ENCODE results near the gene FBXO7. TPM values are rescaled to one million over a fixed set of nuclear protein-coding genes. Genes with fewer than 3 reads are reported as not detected.

Gene FBXO7
- total RNA-seq, 2 experiments from 2014 or later: 95.4 to 97.1 TPM

DNA sequence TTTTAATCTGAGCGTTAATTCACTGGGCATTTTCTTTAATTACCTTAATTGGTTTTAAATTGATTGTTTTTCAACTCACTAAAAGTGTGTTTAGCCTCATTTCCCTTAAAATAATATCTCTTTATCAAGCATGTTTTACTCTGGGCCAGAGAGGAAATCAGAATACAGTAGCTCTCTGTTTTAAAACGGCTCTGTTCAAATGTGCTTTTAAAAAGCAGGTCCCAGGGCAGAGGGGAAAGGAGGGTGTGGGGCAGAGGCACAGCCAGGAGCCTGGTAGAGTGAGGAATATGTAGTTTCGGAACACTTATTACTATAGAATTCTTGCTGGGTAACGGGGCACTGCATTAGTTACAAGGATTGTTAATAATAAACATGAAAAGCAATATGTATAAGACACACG, 47.6 kb downstream of the FBXO7 start:
- CTCF ChIA-PET: interaction anchor here (2.0 kb wide), 1 partner anchor 275 kb away, joined by 4 read pairs; no protein-coding TSS in a partner anchor
- H3K4me3 Mint-ChIP-seq: no peak overlapping the region
- peaks cover 3% of the 10 kb centered on the region for H3K27me3 Mint-ChIP-seq
- H3K36me3 Mint-ChIP-seq (ENCODE audit: low read depth): no peaks in the 10 kb centered on the region
- POLR2A ChIA-PET: no interaction called here
- H3K27ac Mint-ChIP-seq: no peak overlapping the region
- no peaks in the 10 kb centered on the region for H3K4me1 Mint-ChIP-seq
- no peaks in the 10 kb centered on the region for H3K9me3 Mint-ChIP-seq
- DNase-seq: no peak

DNA sequence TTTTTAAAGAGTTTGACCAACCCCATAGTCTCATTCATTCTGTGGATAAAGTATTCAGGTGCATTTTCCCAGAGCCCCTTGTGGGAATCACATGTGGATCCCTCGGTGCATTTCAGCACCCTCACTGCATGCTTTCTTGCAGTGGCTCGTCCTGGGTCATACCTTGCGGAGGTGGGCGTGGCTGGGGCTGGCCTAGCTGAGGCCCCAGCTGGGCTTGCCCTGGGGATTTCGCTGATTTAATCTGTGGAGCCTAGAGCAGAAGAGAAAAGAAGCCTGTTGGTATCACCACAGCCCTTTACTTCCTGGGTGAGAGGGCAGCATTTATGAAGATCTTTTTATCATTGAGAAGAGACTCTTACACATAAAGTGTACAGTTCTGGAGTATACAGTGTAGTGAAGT, 53.1 kb downstream of the FBXO7 start:
- no peaks in the 10 kb centered on the region for H3K36me3 Mint-ChIP-seq (ENCODE audit: low read depth)
- peaks cover 2% of the 10 kb centered on the region for H3K27me3 Mint-ChIP-seq
- H3K27ac Mint-ChIP-seq: no peak overlapping the region
- H3K4me1 Mint-ChIP-seq: no peaks in the 10 kb centered on the region
- no peak overlapping the region for H3K4me3 Mint-ChIP-seq
- ChIA-PET CTCF (interaction anchor here (1.6 kb wide), 1 partner anchor 269 kb away, joined by 4 read pairs; no protein-coding TSS in a partner anchor), POLR2A (no interaction called here)
- DNase-seq: no peak
- H3K9me3 Mint-ChIP-seq: no peaks in the 10 kb centered on the region

DNA sequence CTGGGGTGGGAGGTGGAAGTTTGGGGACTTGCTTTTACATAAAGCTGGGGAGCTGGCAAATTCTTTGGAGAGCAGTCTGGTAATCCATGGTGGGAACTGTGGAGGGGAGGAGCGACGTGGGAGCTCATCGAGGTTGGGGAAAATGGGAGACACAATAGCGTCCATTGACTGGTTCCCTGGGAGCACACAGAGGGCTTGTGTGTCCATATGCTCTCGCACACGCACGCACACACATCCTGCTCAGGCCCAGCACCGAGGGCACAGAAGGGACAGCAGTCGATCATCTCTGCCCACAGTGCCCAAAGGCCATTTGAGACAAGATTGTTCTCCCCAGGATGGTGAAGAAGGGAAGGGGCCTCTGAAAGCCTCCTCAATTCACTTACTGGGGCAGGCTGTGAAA, 53.7 kb downstream of the FBXO7 start:
- H3K4me1 Mint-ChIP-seq: no peaks in the 10 kb centered on the region
- H3K27me3 Mint-ChIP-seq: peaks cover 2% of the 10 kb centered on the region
- POLR2A ChIA-PET: no interaction called here

DNA sequence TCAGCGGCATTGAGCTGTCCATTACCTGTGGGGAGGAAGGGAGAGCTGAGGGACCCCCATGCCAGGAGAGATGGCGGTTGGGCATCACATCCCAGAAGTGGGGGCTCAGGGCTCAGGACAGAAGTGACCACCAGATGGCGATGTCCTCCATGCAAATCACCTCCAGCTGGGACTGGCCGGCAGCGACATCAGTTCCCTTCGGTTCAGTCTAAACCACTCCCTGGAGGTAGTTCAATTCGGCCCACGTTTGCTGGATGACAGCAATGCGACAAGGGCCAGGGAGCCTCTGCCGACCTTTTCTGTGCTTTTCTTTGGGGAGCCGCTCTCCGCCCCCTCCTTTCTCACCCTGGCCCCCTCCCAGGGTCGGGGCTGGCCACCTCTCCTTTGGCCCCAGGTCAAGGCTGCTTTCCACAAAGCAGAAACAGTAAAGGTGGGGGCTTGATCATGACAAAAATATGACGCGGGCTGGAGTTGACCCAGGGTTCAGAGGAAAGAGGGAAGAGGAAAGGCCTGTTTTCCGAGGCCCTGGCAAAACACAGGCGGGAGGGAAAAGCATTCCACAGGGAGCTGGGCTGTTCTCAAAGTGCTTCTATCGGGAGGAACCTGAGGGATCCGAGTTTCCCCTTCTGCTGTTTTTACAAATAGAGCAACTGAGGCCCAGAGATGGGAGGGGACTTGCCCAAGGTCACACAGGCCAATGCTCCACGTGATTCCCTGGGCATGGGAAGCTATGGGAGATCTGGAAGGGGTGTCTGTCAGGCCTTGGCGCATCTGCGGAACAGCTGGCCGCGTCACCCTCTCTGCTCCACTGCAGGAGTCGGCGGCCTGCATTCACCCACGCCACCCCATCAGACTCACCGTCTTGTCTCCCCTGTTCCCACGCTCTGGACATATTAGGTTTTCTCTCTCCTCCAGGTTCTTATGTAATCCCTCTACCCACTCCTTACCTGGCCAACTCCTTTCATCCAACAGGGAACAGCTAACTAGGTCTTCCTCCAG, 54.7 kb downstream of the FBXO7 start:
- Mint-ChIP-seq H3K36me3 (ENCODE audit: low read depth) (no peaks in the 10 kb centered on the region), H3K9me3 (no peaks in the 10 kb centered on the region), H3K27ac (no peak overlapping the region), H3K4me3 (no peak overlapping the region), H3K27me3 (peaks cover 2% of the 10 kb centered on the region), H3K4me1 (no peaks in the 10 kb centered on the region)
- CTCF ChIA-PET: interaction anchor here (0.6 to 4.4 kb wide), 4 partner anchors 14 to 490 kb away, joined by 3 to 40 read pairs (median 4); no protein-coding TSS in a partner anchor
- DNase-seq: peak; percentile 65
- POLR2A ChIA-PET: no interaction called here

More for the DNA sequence above, 53.7 kb downstream of the FBXO7 start:
- no peak for DNase-seq
- Mint-ChIP-seq H3K9me3 (no peaks in the 10 kb centered on the region), H3K36me3 (ENCODE audit: low read depth) (no peaks in the 10 kb centered on the region), H3K27ac (no peak overlapping the region), H3K4me3 (no peak overlapping the region)
- CTCF ChIA-PET: interaction anchor here (1.4 to 4.4 kb wide), 3 partner anchors 132 to 491 kb away, joined by 3 to 40 read pairs (median 5); no protein-coding TSS in a partner anchor

DNA sequence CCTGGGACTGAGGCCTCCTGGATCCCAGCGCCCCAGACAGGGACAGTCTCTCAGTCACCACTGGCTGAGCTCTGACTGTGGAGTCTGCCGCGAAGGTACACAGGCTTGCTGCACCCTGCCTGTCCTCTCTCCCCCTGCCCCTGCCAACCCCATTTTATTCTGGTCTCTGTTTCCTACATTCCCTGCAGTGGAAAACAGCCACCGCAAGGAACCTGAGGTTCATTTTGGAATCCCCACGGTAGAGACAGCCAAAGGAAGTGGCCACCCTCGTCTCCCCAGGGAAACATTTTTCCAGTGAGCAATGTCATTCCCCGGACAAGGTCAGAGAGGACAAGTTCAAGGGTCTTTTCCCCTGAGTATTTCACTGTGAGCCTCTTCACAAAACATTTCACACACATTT, 56.6 kb downstream of the FBXO7 start:
- Mint-ChIP-seq H3K27me3 (peaks cover 2% of the 10 kb centered on the region), H3K4me3 (no peak overlapping the region), H3K27ac (no peak overlapping the region), H3K4me1 (no peaks in the 10 kb centered on the region), H3K36me3 (ENCODE audit: low read depth) (no peaks in the 10 kb centered on the region), H3K9me3 (no peaks in the 10 kb centered on the region)
- no peak for DNase-seq
- POLR2A ChIA-PET: no interaction called here
- CTCF ChIA-PET: interaction anchor here (4.4 kb wide), 1 partner anchor 265 kb away, joined by 40 read pairs; no protein-coding TSS in a partner anchor

DNA sequence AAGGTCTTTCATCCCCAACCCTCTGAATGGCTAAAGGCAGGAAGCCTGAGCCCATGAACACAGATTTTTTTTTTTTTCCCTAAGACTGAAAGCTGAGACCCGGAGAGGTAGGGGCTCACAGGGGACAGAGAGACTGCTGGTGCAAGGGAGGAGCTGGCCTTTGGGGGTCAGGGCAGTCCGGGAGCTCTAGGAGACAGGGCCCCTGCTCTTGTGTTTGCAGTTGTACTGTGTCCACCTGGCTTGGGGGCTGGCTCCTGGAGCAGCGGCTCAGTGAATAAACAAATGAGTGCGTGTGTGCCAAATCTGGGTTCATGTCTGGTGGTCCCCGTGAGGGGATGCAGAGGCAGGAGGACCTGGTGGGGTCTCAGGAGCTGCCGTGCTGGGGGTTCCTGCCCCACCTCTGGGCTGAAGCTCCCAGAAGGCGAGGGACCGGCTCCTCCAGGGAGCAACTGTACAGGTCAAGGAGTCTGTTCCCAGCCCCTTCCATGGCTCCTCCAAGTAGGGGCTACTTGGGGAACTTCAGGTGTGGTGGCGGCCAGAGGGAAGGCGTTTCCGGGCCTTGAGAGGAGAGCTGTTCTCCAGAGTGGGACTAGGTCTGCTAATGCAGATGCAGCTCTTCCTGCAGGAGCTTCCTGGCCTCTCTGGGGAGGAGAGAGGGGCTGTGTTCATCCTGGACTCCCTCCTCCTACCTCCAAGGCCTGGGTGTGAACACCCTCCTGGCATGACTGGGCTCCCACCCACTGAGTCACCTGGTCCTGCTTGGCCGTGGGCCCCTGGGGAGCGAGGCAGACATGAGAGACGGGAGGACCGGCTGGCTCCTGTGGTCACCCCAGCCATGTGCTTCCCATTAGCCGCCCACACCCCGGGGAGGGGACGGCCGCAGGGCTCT, 57.6 kb downstream of the FBXO7 start:
- Mint-ChIP-seq H3K4me1 (no peaks in the 10 kb centered on the region), H3K9me3 (no peaks in the 10 kb centered on the region), H3K36me3 (ENCODE audit: low read depth) (no peaks in the 10 kb centered on the region), H3K27me3 (peaks cover 2% of the 10 kb centered on the region), H3K27ac (no peak overlapping the region), H3K4me3 (no peak overlapping the region)
- CTCF ChIA-PET: interaction anchor here (4.4 kb wide), 1 partner anchor 264 kb away, joined by 40 read pairs; no protein-coding TSS in a partner anchor
- DNase-seq: no peak
- POLR2A ChIA-PET: no interaction called here

DNA sequence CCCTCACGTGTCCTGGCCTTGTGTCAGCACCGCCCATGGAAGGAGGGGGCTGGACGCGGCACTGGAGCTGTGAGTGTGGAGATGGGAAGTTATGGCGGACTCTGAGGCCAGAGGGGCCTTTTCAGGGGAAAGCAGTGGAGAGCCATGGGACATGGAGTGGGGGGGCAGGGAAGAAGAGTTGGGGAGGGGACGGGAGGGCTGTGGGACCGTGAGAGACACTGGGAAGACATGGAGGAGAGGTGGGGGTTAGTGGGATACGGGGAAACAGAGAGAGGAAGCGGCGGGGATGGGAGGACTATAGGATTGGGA, 58.2 kb downstream of the FBXO7 start:
- no peaks in the 10 kb centered on the region for H3K9me3 Mint-ChIP-seq
- H3K36me3 Mint-ChIP-seq (ENCODE audit: low read depth): no peaks in the 10 kb centered on the region
- H3K4me3 Mint-ChIP-seq: no peak overlapping the region
- H3K4me1 Mint-ChIP-seq: no peaks in the 10 kb centered on the region
- H3K27me3 Mint-ChIP-seq: peaks cover 2% of the 10 kb centered on the region
- no peak for DNase-seq
- no peak overlapping the region for H3K27ac Mint-ChIP-seq
- ChIA-PET CTCF (no interaction called here), POLR2A (no interaction called here)

DNA sequence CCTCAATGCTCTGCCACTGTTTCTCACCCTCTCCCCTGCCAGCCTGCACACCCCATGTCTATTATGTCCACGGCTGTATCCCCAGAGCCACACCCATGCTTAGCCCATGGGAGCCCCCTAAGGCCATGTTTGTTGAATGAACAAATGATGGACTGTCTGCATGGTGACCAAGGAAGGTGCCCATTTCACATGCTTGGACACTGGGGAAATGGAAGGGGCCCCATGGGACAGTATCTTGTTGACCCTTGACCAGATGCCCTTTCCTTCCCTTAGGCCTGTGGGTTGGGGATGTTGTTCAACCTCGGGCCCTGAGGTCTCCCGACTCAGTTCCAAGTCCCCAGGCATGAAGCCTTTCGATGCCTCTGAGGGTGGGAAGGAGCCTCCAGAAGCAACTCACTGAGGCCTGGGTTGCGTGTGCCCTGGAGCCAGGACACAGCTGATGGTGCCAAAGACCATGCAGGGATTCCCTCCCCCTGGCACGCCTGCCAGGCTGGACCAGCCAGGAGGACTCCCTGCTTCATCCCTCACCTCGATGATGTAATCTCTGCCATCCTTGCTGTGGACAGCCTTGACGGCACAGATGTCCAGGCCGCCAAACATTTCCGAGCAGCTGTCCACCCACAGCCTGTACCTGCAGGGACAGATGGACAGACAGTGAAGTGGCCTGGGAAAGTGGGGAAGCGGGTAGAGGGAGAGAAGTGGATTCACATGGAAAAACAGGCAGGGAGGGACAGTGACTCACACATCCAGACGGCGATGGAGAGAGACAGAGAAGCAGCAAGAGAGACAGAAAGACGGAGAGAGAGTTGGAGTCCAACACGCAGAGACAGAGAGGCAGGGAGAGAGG, 58.9 kb downstream of the FBXO7 start:
- no peak for DNase-seq
- no peak overlapping the region for H3K4me3 Mint-ChIP-seq
- H3K27ac Mint-ChIP-seq: no peak overlapping the region
- POLR2A ChIA-PET: no interaction called here
- peaks cover 2% of the 10 kb centered on the region for H3K27me3 Mint-ChIP-seq
- no peaks in the 10 kb centered on the region for H3K36me3 Mint-ChIP-seq (ENCODE audit: low read depth)
- CTCF ChIA-PET: no interaction called here
- no peaks in the 10 kb centered on the region for H3K9me3 Mint-ChIP-seq
- no peaks in the 10 kb centered on the region for H3K4me1 Mint-ChIP-seq

DNA sequence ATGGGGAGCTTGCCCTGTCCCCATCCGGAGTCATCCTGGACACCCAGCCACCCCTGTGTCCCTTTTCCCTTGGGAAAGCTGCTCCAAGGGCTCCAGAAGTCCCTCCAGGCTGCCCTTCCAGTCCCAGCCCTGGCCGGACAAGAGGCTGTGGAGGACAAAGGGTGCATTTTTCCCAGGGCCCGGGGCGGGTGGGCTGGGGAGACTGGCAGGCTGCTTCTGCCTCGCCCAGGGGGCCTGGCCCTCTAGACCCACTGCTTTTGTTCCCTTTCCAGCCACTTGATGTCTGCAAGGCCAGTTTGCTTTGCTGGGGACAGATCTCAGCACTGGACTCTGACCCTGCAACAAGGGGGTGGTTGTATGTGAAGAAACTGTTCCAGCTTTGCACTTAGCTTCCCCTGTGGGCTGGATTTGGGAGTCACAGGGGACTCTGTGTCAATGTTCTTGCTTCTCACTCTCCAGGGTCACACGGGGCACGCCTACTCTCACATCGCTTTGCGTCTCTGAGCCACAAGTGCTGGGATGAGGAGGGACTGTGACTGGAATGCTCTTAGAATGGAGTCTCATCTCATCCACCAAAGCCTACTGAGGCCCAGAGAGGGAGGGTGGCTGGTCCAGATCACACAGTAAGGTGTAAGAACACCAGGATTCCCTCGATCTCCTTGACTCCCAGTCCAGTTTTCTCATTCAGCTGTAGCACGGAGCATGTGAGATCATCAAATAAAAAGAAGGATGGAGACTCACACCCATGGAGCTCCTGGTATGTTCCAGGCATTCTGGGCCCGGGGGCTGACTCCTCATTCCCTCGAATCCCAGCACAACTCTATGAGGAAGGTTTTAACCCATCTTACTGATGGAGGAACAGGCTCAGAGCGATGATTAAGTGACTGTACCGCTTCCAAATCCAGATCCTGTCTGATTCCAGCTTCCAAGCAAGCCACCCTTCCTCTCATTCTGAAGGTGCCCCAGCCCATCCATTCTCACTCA, 59.9 kb downstream of the FBXO7 start:
- no peak overlapping the region for H3K4me3 Mint-ChIP-seq
- no peaks in the 10 kb centered on the region for H3K36me3 Mint-ChIP-seq (ENCODE audit: low read depth)
- H3K27me3 Mint-ChIP-seq: peaks cover 2% of the 10 kb centered on the region
- no peaks in the 10 kb centered on the region for H3K4me1 Mint-ChIP-seq
- ChIA-PET POLR2A (no interaction called here), CTCF (interaction anchor here (0.7 kb wide), 1 partner anchor 260 kb away, joined by 3 read pairs; no protein-coding TSS in a partner anchor)
- DNase-seq: no peak
- H3K27ac Mint-ChIP-seq: no peak overlapping the region
- no peaks in the 10 kb centered on the region for H3K9me3 Mint-ChIP-seq

DNA sequence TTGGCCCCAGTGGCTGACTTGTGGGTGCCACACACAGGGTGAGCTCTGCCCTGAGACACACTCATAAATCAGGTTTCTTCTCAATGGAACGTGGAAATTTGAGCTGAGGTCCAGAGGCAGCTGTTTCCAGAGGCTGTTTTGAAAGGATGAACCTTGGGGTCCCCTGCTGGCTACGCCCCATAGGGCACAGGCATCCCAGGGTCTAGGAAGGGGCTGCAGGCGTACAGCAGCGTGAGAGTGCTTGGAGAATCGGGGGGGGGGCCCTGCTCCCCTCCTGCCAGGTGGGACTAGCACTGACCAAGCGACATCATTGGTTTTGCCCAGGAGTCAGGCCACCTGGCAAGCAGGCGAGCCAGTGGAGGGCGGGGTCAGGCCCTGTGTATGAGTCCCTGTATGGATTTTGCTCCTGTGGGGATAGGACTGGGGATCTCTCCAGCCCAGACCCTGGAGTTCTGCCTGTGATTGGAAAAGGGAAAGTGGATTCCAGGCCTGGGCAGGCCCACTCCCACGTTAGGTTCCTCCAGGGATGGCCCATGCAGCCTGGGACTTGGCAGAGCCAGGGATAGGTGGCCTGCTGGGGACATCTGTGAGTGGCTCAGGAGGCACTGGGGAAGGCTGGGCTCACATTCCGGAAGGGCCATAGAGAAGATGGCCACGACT, 61.0 kb downstream of the FBXO7 start:
- Mint-ChIP-seq H3K4me3 (no peak overlapping the region), H3K9me3 (no peaks in the 10 kb centered on the region), H3K27me3 (no peaks in the 10 kb centered on the region), H3K27ac (no peak overlapping the region), H3K4me1 (no peaks in the 10 kb centered on the region), H3K36me3 (ENCODE audit: low read depth) (no peaks in the 10 kb centered on the region)
- CTCF ChIA-PET: interaction anchor here (0.7 kb wide), 1 partner anchor 259 kb away, joined by 3 read pairs; no protein-coding TSS in a partner anchor
- no peak for DNase-seq
- POLR2A ChIA-PET: no interaction called here

DNA sequence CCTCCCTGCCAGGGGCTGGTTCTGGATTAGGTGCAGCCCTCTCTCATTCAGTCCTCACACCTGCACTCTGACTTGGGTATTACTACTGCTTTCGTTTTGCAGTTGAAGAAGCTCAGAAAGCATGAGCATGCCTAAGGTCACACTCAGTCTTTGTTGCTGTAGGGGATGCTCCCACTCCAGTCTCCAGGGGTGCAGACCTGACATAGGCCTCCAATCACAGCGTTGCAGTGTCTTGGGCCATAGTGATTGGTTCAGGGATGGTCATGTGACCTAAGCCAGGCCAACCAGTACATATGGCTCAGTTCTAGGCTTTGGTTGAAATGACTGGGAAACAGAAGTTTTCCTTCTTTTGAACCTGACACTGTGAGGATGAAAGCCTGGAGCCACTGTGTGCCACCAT, 61.7 kb downstream of the FBXO7 start:
- no peak for DNase-seq
- Mint-ChIP-seq H3K27me3 (peaks cover 3% of the 10 kb centered on the region), H3K36me3 (ENCODE audit: low read depth) (no peaks in the 10 kb centered on the region), H3K9me3 (no peaks in the 10 kb centered on the region), H3K27ac (no peak overlapping the region), H3K4me1 (no peaks in the 10 kb centered on the region), H3K4me3 (no peak overlapping the region)
- ChIA-PET CTCF (no interaction called here), POLR2A (no interaction called here)
